HG02970 (cell line): Measurements from ENCODE around the gene GFPT2.

Source experiments
- ATAC-seq: cut with Tn5 transposase; IDR thresholded peaks from one replicate; pipeline ENCODE4 v1.9.1; 2021; ENCODE audit warnings: mild to moderate bottlenecking, moderate library complexity, moderate number of reproducible peaks; ENCODE audit not compliant: unreplicated experiment, low FRiP score

GFPT2 gene

GRCh38 chr5:180289966-180290365 is 63.2 kb downstream of the GFPT2 start:
- ATAC-seq, result no peak

- ATAC-seq, result no peak
These were observed 63.7 kb downstream of the GFPT2 start for GRCh38 chr5:180289433-180289832.

- no peak for ATAC-seq
These were observed 65.3 kb downstream of the GFPT2 start for GRCh38 chr5:180287868-180288267.

GRCh38 chr5:180287404-180287803 is 65.7 kb downstream of the GFPT2 start:
- no peak for ATAC-seq

- no peak for ATAC-seq
These were observed 69.0 kb downstream of the GFPT2 start for GRCh38 chr5:180284149-180284548.

- no peak for ATAC-seq
These were observed 70.0 kb downstream of the GFPT2 start for GRCh38 chr5:180283026-180283615.

- no peak for ATAC-seq
These were observed 70.9 kb downstream of the GFPT2 start for GRCh38 chr5:180282281-180282680.

- no peak for ATAC-seq
These were observed 71.4 kb downstream of the GFPT2 start for GRCh38 chr5:180281706-180282105.

- no peak for ATAC-seq
These were observed 78.4 kb downstream of the GFPT2 start for GRCh38 chr5:180274695-180275094.

- ATAC-seq, result no peak
These were observed 81.9 kb downstream of the GFPT2 start for GRCh38 chr5:180271221-180271620.

GRCh38 chr5:180259260-180259611 is 93.9 kb downstream of the GFPT2 start:
- ATAC-seq, result no peak

- ATAC-seq, result no peak
These were observed 99.9 kb downstream of the GFPT2 start for GRCh38 chr5:180253036-180253824.

GRCh38 chr5:180251887-180252286 is 101.2 kb downstream of the GFPT2 start:
- ATAC-seq, result no peak

GRCh38 chr5:180251141-180251540 is 102.0 kb downstream of the GFPT2 start:
- no peak for ATAC-seq
